ENCODE measurements around the gene KDM4B.

KDM4B gene

DNA sequence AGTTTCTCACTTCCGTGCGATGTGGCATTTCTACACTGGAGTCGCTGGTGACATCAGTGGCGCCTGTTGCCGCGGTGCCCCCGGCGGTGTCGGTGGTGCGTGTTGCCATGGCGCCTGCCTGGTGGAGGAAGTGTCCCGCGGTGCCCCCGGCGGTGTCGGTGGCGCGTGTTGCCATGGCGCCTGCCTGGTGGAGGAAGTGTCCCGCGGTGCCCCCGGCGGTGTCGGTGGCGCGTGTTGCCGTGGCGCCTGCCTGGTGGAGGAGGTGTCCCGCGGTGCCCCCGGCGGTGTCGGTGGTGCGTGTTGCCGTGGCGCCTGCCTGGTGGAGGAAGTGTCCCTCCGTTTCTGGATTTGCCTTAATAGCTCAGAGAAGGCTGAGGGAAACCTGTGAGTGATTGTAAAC lies 127.6 kb downstream of the KDM4B start:
- H3F3A ChIP-seq (ENCODE audit: control insufficient read depth, insufficient read depth): no peaks in the 10 kb centered on the region
- H3K4me3 ChIP-seq (ENCODE audit: low read length): no peak overlapping the region
- no peaks in the 10 kb centered on the region for H3K4me1 ChIP-seq (ENCODE audit: control insufficient read depth, low read length)
- no peak for TF ChIP-seq EZH2phosphoT487 (IDR thresholded peaks at IDR 0.05; ENCODE audit: borderline replicate concordance, low read length)
- TF ChIP-seq, protein P1, sequence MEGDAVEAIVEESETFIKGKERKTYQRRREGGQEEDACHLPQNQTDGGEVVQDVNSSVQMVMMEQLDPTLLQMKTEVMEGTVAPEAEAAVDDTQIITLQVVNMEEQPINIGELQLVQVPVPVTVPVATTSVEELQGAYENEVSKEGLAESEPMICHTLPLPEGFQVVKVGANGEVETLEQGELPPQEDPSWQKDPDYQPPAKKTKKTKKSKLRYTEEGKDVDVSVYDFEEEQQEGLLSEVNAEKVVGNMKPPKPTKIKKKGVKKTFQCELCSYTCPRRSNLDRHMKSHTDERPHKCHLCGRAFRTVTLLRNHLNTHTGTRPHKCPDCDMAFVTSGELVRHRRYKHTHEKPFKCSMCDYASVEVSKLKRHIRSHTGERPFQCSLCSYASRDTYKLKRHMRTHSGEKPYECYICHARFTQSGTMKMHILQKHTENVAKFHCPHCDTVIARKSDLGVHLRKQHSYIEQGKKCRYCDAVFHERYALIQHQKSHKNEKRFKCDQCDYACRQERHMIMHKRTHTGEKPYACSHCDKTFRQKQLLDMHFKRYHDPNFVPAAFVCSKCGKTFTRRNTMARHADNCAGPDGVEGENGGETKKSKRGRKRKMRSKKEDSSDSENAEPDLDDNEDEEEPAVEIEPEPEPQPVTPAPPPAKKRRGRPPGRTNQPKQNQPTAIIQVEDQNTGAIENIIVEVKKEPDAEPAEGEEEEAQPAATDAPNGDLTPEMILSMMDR (IDR thresholded peaks at IDR 0.05; ENCODE audit: low read depth, low read length, poor library complexity, severe bottlenecking): no peak
- H3K27ac ChIP-seq (ENCODE audit: low read depth, low read length): no peak overlapping the region
- peaks cover 14% of the 10 kb centered on the region for H3K36me3 ChIP-seq (ENCODE audit: control insufficient read depth, low read length)
- no peak overlapping the region for H3K4me2 ChIP-seq (ENCODE audit: low read length)
- no peaks in the 10 kb centered on the region for H3K27me3 ChIP-seq (ENCODE audit: control insufficient read depth, low read length)
- no peaks in the 10 kb centered on the region for H3K9me2 ChIP-seq (replicated peaks; ENCODE audit: control insufficient read depth, low read length)
- H4K20me1 ChIP-seq (ENCODE audit: control insufficient read depth, insufficient read depth, low read depth, low read length): no peaks in the 10 kb centered on the region
- no peaks in the 10 kb centered on the region for H3K79me2 ChIP-seq (ENCODE audit: control insufficient read depth, low read length)
- peaks cover 25% of the 10 kb centered on the region for H3K9me3 ChIP-seq (ENCODE audit: control insufficient read depth, insufficient read depth, low read length)

DNA sequence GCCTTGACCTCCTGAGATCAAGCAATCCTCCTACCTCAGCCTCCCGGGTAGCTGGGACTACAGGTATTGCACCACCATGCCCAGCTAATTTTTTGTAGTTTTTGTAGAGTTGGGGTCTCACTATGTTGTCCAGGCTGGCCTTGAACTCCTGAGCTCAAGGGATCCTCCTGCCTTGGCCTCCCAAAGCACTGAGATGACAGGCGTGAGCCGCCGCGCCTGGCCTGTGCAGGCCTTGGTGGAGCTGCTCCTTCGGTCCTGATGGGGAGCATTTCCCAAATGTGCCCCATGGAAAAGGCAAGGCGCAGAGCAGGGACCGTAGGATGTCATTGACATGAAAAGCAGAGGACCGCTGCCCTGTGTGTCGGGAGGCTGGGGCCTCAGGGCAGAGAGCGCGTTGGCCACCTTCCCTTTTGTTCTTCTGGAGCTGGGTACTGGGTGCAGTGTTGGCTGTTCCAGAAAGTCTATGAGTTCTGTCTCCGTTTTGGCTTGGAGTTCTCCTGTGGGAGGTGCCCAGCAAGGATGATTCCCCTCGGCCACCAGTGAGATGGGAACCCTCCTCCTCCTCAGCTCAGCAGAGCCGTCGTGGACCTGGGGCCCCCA lies 128.5 kb downstream of the KDM4B start:
- Histone ChIP-seq H3K4me2 (ENCODE audit: low read length) (no peak overlapping the region), H3K9me2 (replicated peaks; ENCODE audit: control insufficient read depth, low read length) (no peaks in the 10 kb centered on the region), H3K27me3 (ENCODE audit: control insufficient read depth, low read length) (no peaks in the 10 kb centered on the region), H4K20me1 (ENCODE audit: control insufficient read depth, insufficient read depth, low read depth, low read length) (no peaks in the 10 kb centered on the region), H3K79me2 (ENCODE audit: control insufficient read depth, low read length) (no peaks in the 10 kb centered on the region), H3K27ac (ENCODE audit: low read depth, low read length) (no peak overlapping the region), H3K9me3 (ENCODE audit: control insufficient read depth, insufficient read depth, low read length) (peaks cover 25% of the 10 kb centered on the region), H3F3A (ENCODE audit: control insufficient read depth, insufficient read depth) (no peaks in the 10 kb centered on the region), H3K4me1 (ENCODE audit: control insufficient read depth, low read length) (no peaks in the 10 kb centered on the region), H3K36me3 (ENCODE audit: control insufficient read depth, low read length) (peaks cover 14% of the 10 kb centered on the region), H3K4me3 (ENCODE audit: low read length) (no peak overlapping the region)
- no peak for TF ChIP-seq EZH2phosphoT487 (IDR thresholded peaks at IDR 0.05; ENCODE audit: borderline replicate concordance, low read length)
- TF ChIP-seq, protein P1 (IDR thresholded peaks at IDR 0.05; ENCODE audit: low read depth, low read length, poor library complexity, severe bottlenecking): no peak

DNA sequence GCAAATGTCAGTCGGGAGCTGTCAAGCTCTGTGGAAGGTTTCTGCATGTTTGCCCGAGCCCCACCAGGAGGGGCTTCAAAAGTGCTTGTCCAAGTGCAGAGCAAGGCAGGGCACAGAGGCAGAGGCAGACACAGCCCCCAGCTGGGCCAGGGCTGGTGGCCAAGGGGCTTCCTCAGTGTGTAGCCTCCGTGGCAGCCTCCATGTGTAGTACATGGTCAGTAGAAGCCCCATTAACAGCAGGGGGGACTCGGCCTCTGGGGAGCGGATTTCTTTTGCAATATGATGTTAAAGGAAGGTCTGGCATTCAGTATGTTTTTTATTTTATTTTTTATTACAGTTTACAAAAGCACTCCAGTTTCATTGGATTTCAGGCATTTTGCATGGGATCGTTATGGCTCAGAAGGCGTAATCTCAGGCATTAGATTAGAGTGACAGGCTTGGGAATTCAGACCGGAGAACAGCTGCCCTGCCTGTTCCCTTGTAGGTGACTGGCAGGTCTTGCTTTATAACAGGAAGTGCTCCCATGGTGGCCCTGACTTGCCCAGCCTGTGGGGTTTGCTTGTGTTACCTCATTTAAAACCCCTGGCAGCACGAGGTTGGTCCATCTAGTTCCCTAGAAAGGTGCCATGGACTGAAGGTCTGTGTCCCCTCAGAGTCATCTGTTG lies 129.2 kb downstream of the KDM4B start:
- no peak overlapping the region for H3K4me3 ChIP-seq (ENCODE audit: low read length)
- no peaks in the 10 kb centered on the region for H4K20me1 ChIP-seq (ENCODE audit: control insufficient read depth, insufficient read depth, low read depth, low read length)
- H3F3A ChIP-seq (ENCODE audit: control insufficient read depth, insufficient read depth): no peaks in the 10 kb centered on the region
- H3K27me3 ChIP-seq (ENCODE audit: control insufficient read depth, low read length): no peaks in the 10 kb centered on the region
- no peaks in the 10 kb centered on the region for H3K4me1 ChIP-seq (ENCODE audit: control insufficient read depth, low read length)
- peaks cover 25% of the 10 kb centered on the region for H3K9me3 ChIP-seq (ENCODE audit: control insufficient read depth, insufficient read depth, low read length)
- H3K36me3 ChIP-seq (ENCODE audit: control insufficient read depth, low read length): peaks cover 14% of the 10 kb centered on the region
- H3K9me2 ChIP-seq (replicated peaks; ENCODE audit: control insufficient read depth, low read length): no peaks in the 10 kb centered on the region
- H3K27ac ChIP-seq (ENCODE audit: low read depth, low read length): no peak overlapping the region
- no peak for TF ChIP-seq EZH2phosphoT487 (IDR thresholded peaks at IDR 0.05; ENCODE audit: borderline replicate concordance, low read length)
- TF ChIP-seq, protein P1 (IDR thresholded peaks at IDR 0.05; ENCODE audit: low read depth, low read length, poor library complexity, severe bottlenecking): no peak
- no peak overlapping the region for H3K4me2 ChIP-seq (ENCODE audit: low read length)
- no peaks in the 10 kb centered on the region for H3K79me2 ChIP-seq (ENCODE audit: control insufficient read depth, low read length)
